GM21526 (cell line): Measurements from ENCODE around the gene OSBPL1A.

Experiments used
- ATAC-seq: cut with Tn5 transposase; IDR thresholded peaks from one replicate; pipeline ENCODE4 v1.9.1; 2021; ENCODE audit warnings: moderate library complexity; ENCODE audit not compliant: unreplicated experiment, low FRiP score

The OSBPL1A gene

DNA sequence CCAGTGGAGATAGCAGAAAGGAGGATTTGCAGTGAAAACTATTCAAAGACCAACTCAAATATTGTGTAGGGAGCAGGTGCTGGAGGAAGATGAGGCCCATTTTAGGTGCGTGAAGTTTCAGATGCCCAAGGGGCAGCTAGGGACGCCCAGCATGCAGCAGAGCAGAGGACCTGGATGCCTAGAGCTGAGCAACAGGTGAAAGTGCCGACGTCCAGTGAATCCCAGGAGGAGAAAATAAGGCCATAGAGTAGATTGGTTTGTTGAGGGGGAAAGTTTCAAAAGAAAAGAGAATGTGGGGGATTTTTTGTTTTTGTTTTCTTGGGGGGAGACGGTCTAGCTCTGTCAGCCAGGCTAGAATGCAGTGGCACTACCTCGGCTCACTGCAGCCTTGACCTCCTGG, 53.1 kb downstream of the OSBPL1A start:
- no peak for ATAC-seq

DNA sequence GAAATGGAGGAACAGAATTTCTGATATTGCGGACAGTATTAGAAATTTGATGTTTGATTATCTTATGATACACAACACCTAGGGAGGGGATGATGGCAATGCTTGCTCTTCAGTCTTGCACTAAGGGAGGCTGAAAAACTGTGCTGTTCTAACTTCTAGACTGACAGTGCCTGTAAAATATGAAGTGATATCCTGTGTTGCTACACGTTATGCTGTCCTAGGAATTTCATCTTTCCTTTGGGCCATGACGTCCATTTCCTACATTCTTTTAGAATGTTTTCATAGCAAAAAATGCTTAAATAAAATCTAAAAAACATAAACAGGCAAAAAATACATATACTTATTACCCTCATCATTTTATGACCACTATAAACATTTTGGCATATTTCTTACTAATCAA, 55.3 kb downstream of the OSBPL1A start:
- no peak for ATAC-seq

DNA sequence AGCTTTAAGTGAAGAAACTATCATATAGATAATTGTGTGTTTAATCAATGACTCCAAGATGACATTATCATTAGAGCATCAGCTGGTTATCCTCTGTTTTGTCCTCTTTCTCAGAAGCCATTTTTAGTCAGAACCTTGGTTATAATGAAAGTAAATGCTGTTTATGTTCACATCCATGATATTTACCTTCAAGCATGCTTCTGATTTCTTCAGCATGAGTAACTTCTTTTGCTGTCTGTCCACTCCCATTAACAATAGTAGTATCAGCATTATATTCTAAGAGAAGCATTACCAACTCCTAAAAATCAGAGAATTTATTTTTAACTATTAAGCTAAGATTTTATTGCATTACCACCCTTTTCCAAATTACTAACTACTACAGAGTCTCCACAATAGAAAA, 56.3 kb downstream of the OSBPL1A start:
- ATAC-seq, result no peak

DNA sequence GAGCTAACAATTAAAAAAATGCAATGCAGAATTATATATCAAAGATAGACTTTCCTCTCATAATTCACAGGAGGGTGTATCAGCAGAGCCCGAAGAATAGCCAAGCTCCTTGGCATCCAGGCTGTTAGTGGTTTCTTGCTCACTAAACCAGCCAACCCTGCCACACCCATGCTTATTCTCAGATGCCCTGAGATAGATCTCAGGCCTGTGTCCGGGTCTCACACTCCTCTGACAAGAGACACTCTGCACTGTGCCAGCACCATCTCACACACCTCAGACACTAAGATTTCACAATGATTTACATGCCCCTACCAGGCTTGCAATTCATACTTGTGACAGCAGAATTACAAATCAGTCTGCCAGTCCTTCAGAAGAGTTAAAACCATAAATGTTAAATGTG, 64.5 kb downstream of the OSBPL1A start:
- no peak for ATAC-seq

DNA sequence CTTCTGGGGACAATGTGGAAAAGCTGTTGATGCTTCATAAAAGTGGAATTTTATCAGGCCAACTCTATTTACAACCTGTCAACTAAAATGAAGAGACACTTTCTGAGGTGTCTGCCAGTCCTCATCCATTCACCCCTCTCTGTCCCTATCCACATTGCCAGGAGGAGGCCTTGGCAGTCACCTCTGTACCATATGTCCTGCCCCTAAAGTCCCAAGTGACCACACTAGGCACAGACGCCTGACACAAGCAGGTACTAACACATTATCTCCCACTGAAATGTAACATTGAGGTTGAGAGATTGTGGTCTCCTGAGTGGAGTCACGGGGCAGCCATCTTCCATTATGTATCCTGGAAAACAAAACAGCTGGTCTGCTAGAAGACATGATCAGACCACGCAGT, 71.4 kb downstream of the OSBPL1A start:
- no peak for ATAC-seq

DNA sequence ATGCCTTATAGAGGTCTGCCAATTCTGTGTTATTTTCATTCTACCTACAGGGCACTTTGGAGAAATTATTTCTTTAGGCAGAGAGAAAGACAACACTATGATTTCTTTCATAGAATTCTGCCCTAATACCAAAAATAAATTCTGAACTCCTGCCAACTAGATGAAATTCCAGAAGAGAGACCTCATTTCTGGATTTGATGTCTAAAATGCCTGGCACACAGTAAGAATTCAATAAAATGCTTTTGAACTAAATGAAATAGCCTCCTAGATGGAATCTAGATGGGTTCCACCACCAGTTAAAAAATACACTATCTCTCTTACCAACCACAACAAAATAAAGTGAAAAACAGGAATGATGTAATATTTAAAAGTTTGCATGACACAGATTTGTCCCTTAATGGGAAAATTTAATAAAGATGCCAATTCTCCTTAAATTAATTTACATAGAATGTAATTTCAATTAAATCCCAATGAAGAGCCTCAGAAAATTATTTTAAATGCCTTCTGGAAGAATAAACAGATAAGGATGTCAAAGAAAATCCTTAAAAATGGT, 75.0 kb downstream of the OSBPL1A start:
- ATAC-seq, result no peak

DNA sequence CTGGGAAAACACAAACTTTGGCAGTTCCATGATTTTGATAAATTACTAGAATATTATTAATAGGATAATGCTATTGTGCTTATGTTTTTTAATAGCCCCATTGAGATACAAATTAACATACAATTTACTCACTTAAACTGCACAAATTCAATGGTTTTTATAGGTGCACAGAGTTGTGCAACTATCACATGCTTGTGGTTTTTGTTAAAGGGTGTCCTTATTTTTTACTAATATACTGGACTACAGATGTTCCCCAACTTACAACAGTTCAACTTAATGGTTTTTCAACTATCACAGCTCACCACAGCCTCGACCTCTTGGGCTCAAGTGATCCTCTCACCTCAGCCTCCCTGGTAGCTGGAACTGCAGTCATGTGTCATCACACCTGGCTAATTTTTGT, 76.6 kb downstream of the OSBPL1A start:
- no peak for ATAC-seq

DNA sequence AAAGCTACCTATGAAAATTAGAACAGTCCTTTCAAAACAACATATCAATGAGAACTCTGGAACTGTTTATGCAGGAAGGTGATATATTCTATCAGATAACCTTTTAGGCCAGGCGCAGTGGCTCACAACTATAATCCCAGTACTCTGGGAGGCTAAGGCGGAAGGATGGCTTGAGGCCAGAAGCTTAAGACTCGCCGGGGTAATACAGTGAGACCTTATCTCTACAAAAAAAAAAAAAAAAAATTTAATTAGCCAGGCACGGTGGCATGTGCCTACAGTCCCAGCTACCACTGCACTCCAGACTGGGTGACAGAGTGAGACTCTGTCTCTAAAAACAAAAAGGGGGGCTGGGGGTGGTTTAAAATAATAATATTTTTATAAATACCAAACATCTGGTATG, 77.9 kb downstream of the OSBPL1A start:
- ATAC-seq, result no peak

DNA sequence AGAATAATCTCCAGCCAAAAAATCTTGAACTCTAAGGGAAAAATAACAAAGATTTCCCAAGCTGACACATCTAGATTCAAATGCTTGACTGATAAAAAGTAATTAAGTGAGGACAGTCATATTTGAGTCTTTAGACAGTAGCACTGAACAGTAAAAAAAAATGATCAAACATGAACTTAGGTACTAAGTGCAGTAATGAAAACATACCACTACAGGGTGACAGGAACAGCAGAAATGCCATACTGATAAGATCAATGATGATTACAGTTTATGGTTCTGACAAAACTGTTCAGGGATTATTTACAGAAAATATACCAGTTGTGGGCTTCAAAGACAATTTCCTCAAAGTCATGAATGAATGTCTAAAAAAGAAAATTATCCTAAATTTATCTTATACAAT, 80.3 kb downstream of the OSBPL1A start:
- ATAC-seq, result no peak

DNA sequence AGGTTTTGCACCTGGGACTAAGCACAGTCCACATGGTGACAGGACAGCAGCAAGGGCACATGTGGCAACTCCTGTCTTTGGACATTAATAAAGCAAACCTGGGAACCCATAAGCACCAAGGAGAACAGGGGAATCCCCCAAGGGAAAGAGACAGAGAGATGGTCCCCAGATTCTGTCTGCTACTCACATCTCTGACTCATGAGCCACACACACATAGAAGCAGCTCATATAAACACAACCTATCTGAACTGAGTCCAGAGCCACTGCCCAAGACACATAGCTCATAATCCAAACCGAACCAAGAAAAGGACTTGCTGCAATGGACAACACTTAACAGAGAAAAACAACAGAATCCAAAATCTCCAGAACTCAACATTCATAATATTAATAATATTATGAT, 82.5 kb downstream of the OSBPL1A start:
- ATAC-seq, result no peak

DNA sequence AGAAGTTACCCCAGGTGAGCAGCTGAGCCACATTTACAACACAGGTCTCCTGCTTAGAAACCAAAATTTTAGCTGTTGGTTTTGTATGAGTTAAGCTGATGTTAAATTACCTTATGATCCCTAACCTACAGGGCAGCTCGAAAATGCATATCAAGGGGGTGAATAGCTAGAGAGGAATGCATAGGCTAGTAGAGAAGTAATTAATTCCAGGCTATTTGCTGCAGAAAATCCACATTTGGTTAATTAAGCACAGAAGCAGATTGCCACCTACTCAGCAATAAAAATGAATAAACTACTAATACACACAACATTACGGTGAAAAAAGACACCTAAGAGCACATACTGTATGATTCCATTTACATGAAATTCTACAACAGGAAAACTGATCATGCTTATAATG, 91.4 kb downstream of the OSBPL1A start:
- no peak for ATAC-seq

DNA sequence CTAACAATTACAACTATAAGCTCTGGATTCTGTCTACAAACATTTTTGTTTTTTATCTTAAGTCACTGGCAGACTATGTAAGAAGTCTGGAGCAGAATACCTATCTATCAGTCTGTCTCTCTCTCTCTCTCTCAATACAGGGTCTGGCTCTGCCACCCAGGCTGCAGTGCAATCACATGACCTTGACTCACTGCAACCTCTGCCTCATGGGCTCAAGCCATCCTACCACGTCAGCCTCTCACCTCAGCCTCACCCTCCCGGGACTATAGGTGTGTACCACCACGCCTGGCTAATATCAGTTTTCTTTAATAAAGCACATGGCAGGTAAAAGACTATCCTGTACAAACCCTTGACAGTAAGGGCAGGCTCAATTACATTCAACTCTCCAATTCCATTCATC, 96.9 kb downstream of the OSBPL1A start:
- no peak for ATAC-seq

DNA sequence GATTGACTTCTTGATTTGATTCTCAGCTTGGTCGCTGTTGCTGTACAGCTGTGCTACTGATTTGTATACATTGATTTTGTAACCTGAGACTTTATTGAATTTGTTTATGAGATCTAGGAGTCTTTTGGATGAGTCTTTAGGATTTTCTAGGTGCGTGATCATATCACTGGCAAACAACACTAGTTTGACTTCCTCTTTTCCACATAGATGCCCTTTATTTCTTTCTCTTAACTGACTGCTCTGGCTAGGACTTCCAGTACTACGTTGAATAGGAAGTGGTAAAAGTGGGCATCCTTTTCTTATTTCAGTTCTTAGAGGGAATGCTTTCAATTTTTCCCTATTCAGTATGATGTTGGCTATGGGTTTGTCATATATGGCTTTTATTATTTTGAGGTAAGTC, 101.3 kb downstream of the OSBPL1A start:
- ATAC-seq, result no peak

DNA sequence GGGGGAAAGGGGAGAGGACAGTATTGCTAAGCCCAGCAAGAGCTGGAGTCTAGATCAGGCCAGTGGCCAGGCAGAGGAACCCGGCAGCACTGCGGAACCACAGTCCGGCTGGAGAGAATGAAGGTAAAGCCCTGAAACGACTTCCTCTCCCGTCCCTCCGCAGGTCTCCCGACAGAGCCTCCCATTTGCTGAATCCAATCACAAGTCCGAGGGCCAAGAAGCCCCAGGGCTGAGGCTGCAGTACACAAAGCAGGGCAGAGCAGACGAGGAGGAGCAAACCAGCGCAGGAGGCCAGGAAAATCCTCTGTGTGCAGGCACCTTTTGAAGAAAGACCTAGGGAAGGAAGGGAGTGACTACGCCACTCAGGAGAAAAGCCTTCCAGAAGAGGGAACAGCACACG, 104.4 kb downstream of the OSBPL1A start:
- no peak for ATAC-seq

DNA sequence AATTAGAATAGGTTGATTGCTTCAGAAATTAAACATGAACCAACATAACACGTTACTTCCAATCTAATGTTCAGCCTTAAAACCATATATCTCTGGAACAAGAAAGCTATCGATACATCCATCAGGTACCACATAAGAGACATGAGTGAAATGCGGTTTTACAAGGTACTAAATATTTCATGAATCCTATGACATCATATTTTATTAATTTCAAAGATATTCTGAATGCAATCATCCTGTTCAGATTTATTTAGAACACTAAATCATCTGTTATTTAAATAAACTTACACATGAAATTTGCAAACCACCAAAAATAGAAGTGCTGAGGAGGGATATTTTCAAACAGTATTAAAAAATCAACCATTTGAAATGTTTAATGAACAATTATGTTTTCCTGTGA, 119.0 kb downstream of the OSBPL1A start:
- ATAC-seq, result no peak

DNA sequence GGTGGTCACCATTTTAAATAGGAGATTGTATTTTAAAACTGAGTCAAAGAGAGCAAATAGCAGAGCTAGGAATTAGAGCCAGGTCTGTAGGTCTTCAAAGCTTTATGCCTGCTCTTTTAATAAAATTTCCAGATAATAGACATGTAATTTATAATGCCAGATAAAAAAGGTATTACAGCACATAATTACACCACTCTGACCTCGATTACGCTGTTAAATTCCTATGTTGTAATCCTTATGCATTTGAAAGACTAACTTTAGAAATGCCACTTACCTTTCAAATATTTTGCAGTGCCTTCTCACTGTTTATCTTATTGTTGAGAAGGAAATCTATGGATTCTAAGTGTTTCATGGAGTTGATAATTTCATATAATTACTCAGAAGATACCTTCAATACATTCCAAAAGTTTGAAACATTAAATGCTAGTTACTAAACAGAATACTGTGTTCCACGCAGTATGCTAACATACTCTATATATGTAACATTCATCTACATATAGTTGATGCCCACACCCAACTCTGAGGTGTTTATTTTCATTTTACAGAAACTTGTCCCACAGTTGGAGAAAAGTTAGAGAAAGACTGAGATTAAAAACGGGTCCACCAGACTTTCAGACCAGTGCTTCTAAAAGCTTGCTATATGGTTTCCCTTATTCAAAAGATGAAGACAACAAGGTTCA, 120.0 kb downstream of the OSBPL1A start:
- no peak for ATAC-seq

DNA sequence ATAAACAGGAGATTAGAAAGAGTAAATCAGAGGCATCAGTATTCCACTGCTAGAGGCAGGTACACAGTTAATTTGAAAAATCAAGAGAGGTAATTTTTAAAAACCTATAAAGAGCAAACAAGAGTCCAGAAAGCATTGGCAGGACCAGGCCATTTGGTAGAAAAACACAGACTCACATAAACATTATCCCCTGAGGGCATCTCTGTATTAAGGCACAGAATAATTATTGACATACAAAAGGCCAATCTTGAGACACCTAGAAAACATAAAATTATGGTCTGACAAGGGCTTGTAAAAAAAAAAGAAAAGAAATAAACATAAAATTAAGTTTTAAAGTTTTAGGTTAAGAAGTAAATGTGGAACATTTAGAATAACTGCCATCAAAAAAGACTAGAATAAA, 120.6 kb downstream of the OSBPL1A start:
- no peak for ATAC-seq

DNA sequence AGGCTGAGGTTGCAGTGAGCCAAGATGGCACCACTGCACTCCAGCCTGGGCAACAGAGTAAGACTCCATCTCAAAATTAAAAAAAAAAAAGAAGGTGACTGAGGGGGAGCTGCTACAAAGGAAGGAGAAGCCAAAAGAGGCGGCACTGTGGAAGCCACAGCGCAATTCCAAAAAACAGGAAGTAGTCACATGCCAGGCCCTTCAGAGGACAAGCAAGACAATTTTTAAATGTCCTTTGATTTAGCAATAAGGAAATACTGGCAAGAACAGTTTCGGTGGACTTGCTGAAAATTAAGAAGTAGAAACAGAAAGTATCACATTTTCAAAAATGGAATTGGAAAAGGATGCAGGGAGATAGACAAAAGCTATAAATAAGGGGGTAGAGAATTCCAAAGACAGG, 122.8 kb downstream of the OSBPL1A start:
- no peak for ATAC-seq

DNA sequence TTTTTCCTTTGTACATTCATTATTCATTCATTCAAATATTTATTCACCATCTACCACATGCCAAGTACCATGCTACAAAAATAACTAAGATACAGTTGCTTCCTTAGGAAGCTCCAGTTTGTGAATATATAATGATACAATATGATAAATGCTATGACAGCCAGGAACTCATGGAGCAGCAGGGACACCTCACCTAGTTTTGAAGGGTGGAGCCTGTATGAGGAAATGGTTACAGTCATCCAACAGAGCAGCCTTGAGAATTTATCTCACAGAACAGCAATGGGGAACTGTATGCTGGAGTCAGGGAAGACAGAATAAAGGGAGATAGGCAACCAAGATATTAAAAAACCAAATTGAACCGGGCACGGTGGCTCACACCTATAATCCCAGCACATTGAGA, 124.0 kb downstream of the OSBPL1A start:
- no peak for ATAC-seq

DNA sequence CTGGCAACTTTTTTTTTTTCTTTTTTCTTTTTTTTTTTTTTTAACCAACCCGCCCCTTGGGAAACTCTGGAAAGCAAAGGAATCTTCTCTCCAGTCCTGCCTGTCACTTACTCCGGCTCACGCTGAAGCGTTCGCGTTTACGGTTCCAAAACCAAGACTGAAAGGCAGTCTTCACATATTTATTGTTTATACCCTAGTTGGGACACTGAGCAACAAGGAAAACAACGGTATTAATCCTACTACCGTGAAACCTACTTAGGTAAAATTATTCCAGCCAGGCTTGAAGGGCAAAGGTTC, 125.4 kb downstream of the OSBPL1A start:
- no peak for ATAC-seq

DNA sequence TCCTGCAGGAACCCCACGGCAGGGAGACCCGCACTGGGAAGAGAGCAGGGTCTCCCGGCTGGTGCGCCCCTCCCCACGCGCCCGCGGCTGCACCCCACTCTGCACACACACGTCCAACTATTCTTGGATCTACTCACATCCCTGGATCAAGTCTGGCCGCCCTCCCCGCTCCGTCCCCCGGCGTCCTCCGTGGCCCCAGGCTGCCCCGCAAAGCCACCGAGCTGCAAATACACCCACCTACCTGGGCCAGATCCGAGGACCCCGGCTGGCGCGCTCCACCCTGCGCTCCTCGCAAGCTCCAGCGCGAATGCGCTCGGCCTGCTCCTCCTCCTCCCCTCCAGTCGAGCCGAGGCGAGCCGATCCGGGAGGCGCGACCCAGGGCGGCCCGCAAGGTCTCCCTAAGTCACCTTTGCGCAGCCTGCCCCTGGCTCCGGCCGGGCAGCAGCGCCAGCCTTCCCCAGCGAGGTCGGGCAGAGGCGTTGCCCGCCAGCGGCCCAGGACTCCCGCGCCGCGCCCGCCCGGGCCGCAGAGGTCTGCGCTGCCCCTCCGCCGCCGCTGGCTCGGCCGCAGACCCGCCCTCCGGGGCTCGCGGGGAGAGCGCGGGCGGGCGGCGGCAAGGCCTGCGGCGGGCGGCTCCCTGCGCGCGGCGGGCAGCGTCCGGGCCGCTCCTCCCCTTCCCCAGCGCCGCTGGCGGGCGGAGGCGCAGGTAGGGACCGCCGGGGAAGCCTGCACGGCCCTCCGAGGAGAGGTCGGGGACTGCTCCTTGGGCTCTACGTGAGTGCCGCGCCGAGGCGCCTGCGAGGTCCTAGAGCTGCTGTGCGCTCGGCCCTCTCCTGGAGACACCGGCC, 126.0 kb downstream of the OSBPL1A start:
- no peak for ATAC-seq

DNA sequence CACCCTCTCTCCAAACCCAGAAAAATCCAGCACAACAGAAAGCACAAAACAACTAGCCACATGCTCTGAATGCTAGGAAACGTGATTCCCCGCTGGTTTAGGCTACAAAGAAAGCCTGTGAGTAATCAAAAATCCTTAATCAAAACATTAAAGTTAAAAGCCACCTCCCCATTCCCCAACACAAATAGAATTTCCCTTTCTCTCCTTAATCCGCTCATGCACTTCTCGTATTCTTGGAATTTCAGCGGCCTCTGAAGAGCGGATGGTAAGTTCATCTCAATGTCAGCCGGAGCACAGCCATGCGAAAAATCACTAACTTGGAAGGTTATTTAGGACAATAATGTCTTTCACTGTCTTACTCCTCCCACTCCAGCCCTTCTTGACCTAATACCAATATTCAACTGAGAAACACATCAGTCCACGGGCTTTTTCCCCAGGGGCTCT, 126.7 kb downstream of the OSBPL1A start:
- ATAC-seq, result no peak
